ENCODE data around the gene TNFAIP1.

DNA sequence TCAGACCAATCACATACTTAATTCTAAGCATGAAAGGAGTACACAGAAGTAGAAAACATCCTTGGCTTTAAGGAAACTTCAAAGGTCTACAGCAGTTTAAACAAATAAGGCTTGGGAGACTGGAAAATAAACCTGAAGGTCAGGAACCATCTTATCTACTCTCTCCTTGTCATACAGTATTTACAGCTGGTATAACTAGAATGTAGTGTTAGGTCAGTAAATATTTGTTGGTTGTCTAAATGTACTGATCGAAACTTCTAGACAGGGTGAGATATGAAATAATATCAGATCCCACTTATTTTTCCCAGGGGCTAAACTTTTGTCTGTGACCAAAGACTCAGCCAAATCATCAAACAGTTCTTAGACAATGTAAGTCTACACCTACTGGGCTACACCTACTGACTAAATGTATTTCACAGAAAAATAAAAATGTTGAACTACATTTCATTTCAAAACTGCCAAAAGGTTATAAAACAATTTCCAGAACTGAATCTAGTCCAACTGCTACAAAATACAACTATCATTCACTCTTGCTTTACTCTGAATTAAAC, 43.7 kb upstream of the TNFAIP1 start:
- TF ChIP-seq, protein P1, sequence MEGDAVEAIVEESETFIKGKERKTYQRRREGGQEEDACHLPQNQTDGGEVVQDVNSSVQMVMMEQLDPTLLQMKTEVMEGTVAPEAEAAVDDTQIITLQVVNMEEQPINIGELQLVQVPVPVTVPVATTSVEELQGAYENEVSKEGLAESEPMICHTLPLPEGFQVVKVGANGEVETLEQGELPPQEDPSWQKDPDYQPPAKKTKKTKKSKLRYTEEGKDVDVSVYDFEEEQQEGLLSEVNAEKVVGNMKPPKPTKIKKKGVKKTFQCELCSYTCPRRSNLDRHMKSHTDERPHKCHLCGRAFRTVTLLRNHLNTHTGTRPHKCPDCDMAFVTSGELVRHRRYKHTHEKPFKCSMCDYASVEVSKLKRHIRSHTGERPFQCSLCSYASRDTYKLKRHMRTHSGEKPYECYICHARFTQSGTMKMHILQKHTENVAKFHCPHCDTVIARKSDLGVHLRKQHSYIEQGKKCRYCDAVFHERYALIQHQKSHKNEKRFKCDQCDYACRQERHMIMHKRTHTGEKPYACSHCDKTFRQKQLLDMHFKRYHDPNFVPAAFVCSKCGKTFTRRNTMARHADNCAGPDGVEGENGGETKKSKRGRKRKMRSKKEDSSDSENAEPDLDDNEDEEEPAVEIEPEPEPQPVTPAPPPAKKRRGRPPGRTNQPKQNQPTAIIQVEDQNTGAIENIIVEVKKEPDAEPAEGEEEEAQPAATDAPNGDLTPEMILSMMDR (IDR thresholded peaks at IDR 0.05), result no peak
- TF ChIP-seq ZFX (IDR thresholded peaks at IDR 0.05; ENCODE audit: borderline replicate concordance), result no peak
